ENCODE data around the gene RAB4B. TPM values are rescaled to one million over a fixed set of nuclear protein-coding genes. Genes with fewer than 3 reads are reported as not detected.

Gene RAB4B
- total RNA-seq, 4 donors from 2014 or later: 22.9 to 26.6 (median 23.2) TPM

DNA sequence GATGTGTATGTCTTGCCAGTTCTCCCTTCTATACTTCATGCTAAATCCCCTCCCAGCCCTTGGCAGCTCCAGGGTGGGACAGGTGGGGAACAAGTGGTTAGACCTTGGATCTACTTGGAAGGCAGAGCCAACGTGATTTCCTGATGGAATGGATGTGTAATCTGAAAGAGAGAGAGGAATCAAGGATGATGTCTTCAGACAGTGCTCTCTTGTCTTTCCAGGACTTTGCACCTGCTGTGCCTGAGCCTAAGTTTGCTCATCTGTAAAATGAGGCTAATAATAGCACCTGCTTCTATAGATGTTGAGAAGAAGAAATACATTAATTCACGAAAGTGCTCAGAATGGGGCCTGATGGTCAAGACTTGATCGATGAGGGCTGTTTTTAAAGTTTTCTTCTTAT, 13.9 kb downstream of the RAB4B start:
- peaks cover 0 to 63% (median 29%) of the 10 kb centered on the region in 4 donors for H3K36me3 ChIP-seq
- intact Hi-C loops (cut with DNase I): no loop called here

DNA sequence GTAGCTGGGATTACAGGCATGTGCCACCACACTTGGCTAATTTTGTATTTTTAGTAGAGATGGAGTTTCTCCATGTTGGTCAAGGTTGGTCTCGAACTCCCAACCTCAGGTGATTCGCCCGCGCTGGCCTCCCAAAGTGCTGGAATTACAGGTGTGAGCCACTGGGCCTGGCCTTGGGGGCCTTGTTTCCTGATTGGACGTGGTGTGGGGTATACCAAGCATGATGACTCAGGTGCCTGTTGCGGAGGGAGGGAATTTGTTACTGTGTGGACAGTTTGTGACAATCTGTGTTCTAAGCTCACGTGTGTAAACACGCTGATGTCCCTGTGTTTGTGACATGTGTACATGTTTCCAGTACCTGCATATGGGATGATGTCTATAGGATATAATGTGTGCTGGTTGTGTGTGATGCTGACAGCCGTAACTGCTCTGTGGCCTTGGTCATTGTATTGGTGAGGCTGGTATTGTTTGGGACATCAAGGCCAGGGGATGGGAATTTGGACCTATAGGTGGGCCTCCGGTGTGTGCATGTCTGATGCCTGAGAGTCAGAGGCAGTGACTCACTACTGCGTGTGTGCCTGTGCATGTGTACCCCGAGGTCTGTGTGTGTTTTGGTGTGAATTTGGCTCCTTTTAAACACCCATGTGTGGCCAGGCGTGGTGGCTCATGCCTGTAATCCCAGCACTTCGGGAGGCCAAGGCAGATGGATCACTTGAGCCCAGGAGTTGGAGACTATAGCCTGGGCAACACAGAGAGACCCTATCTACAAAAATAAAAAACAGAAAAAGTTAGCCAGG, 19.3 kb downstream of the RAB4B start:
- Histone ChIP-seq H3K27ac (replicated peaks in 1 of 4) (peak overlapping the region; percentile 95 to 99 (median 96)), H3K4me1 (peaks cover 30 to 37% (median 34%) of the 10 kb centered on the region in 4 donors), H3K9me3 (no peaks in the 10 kb centered on the region), H3K27me3 (no peaks in the 10 kb centered on the region), H3K36me3 (peaks cover 5 to 34% (median 26%) of the 10 kb centered on the region in 4 donors), H3K4me3 (peak overlapping the region in 2 of 4 donors; percentile 98)
- DNase-seq (ENCODE audit: extremely low spot score): no peak
- TF ChIP-seq, protein P1, sequence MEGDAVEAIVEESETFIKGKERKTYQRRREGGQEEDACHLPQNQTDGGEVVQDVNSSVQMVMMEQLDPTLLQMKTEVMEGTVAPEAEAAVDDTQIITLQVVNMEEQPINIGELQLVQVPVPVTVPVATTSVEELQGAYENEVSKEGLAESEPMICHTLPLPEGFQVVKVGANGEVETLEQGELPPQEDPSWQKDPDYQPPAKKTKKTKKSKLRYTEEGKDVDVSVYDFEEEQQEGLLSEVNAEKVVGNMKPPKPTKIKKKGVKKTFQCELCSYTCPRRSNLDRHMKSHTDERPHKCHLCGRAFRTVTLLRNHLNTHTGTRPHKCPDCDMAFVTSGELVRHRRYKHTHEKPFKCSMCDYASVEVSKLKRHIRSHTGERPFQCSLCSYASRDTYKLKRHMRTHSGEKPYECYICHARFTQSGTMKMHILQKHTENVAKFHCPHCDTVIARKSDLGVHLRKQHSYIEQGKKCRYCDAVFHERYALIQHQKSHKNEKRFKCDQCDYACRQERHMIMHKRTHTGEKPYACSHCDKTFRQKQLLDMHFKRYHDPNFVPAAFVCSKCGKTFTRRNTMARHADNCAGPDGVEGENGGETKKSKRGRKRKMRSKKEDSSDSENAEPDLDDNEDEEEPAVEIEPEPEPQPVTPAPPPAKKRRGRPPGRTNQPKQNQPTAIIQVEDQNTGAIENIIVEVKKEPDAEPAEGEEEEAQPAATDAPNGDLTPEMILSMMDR (IDR thresholded peaks at IDR 0.05): no peak
- TF ChIP-seq EP300 (IDR thresholded peaks at IDR 0.05): no peak
- TF ChIP-seq POLR2A (IDR thresholded peaks at IDR 0.05; ENCODE audit: low read depth): no peak
- WGBS: 98% methylated on average over 6 of the region's 14 CpGs
- intact Hi-C loops (cut with DNase I): loop anchor here (5.0 kb wide), 1 partner anchor 45 kb away; the partner anchor contains the start of genes ACTMAP and SNRPA

More for the DNA sequence above, 13.9 kb downstream of the RAB4B start:
- no peak for DNase-seq (ENCODE audit: extremely low spot score)
- 95% methylated on average over 3 of the region's 3 CpGs for WGBS
- TF ChIP-seq EP300 (IDR thresholded peaks at IDR 0.05): no peak
- no peak for TF ChIP-seq POLR2AphosphoS5 (IDR thresholded peaks at IDR 0.05)
- TF ChIP-seq, protein P1 (IDR thresholded peaks at IDR 0.05): no peak
- no peaks in the 10 kb centered on the region for H3K27me3 ChIP-seq
- no peak overlapping the region for H3K4me3 ChIP-seq
- no peaks in the 10 kb centered on the region for H3K9me3 ChIP-seq
- no peak overlapping the region for H3K27ac ChIP-seq (replicated peaks in 1 of 4)
- no peaks in the 10 kb centered on the region for H3K4me1 ChIP-seq

DNA sequence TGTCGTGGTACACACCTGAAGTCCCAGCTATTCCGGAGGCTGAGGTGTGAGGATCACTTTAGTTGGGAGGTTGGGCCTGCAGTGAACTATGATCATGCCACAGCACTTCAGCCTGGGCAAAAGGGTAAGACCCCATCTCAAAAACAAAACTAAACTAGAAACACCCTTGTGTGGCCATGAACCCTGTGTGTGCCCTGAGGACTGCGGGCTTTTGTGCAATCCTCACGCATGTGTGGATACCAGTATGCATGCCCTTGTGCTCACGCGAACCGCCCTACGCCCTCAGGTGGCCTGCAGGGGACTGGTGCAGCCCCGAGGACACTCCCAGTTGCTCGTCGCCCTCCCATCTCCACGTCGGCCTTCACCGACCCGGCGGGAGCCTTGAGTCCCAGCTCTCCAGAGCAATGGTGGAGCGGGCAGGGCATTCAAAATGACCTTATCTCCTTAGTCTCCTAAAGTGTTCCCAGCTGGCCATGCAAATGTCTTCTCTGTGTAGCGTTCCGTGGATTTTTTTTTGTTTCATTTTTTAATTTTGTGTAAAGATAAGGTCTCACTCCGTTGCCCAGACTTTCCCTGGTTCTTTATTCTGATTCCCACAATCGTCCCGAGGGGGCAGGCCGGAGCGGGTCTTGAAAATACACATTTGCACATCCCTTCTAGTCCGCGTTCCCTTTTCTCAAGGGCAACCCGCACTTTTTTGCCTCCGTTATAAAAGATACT, 20.1 kb downstream of the RAB4B start:
- TF ChIP-seq, protein P1 (IDR thresholded peaks at IDR 0.05): peak; percentile 36 to 57 (median 52)
- no peak for TF ChIP-seq EP300 (IDR thresholded peaks at IDR 0.05)
- DNase-seq (ENCODE audit: extremely low spot score): no peak
- intact Hi-C loops (cut with DNase I): loop anchor here (5.0 kb wide), 1 partner anchor 46 kb away; the partner anchor contains the start of genes ACTMAP and SNRPA

GRCh38 chr19:40798683-40799557, 20.9 kb downstream of the RAB4B start, which contains the start of gene EGLN2:
Gene EGLN2, plus strand, starts transcription at chr19:40799191. Its CDS starts 1,382 bp downstream, at chr19:40800573.
- intact Hi-C loops (cut with DNase I): loop anchor here (5.0 kb wide), 1 partner anchor 47 kb away; the partner anchor contains the start of genes ACTMAP and SNRPA
- TF ChIP-seq, protein P1 (IDR thresholded peaks at IDR 0.05): no peak
- no peak for TF ChIP-seq EP300 (IDR thresholded peaks at IDR 0.05)
- TF ChIP-seq POLR2A (IDR thresholded peaks at IDR 0.05; ENCODE audit: low read depth): peak; percentile 55
- TF ChIP-seq POLR2AphosphoS5 (IDR thresholded peaks at IDR 0.05): peak; percentile 84 to 88
- H3K27ac ChIP-seq (replicated peaks in 1 of 4): peak within 1 kb of the TSS; percentile 95 to 99 (median 96)
- H3K4me3 ChIP-seq: peak within 1 kb of the TSS; percentile 77 to 99 (median 98)
- WGBS: under 1% methylated on average over 39 of the region's 110 CpGs
- peak; percentile 100 for DNase-seq (ENCODE audit: extremely low spot score)
- no peaks in the 10 kb centered on the region for H3K9me3 ChIP-seq
- H3K4me1 ChIP-seq: peaks cover 45 to 52% (median 50%) of the 10 kb centered on the region in 4 donors
- peaks cover 5 to 25% (median 19%) of the 10 kb centered on the region in 4 donors for H3K36me3 ChIP-seq
- H3K27me3 ChIP-seq: no peaks in the 10 kb centered on the region

More for the DNA sequence above, 20.1 kb downstream of the RAB4B start:
- Histone ChIP-seq H3K9me3 (no peaks in the 10 kb centered on the region), H3K4me3 (peak overlapping the region; percentile 77 to 99 (median 98)), H3K27me3 (no peaks in the 10 kb centered on the region), H3K4me1 (peaks cover 38 to 44% (median 42%) of the 10 kb centered on the region in 4 donors), H3K27ac (replicated peaks in 1 of 4) (peak overlapping the region; percentile 95 to 99 (median 96)), H3K36me3 (peaks cover 5 to 27% (median 20%) of the 10 kb centered on the region in 4 donors)
- WGBS: 13% methylated on average over 24 of the region's 28 CpGs

Data from esophagus muscularis mucosa (tissue), 4 donors.